HL-60/S4 treated with phorbol 12-myristate 13-acetate at 8.2 ng/mL for 4 days and 3 days (cell line): ENCODE data around the gene CMTM2.
"Not testable (repeated sequence)": the region's sequence is repeated elsewhere in the genome, so short reads cannot be mapped to it uniquely, and the experiment has no call there.

Experiments
- in situ Hi-C: fragments of 300-500 bp; cut with MboI; formaldehyde crosslinking; loops from 2 replicates; pipeline ENCODE4 v1.15.0; 2022; ENCODE audit warnings: low sequenced_read_pairs

Gene CMTM2

DNA sequence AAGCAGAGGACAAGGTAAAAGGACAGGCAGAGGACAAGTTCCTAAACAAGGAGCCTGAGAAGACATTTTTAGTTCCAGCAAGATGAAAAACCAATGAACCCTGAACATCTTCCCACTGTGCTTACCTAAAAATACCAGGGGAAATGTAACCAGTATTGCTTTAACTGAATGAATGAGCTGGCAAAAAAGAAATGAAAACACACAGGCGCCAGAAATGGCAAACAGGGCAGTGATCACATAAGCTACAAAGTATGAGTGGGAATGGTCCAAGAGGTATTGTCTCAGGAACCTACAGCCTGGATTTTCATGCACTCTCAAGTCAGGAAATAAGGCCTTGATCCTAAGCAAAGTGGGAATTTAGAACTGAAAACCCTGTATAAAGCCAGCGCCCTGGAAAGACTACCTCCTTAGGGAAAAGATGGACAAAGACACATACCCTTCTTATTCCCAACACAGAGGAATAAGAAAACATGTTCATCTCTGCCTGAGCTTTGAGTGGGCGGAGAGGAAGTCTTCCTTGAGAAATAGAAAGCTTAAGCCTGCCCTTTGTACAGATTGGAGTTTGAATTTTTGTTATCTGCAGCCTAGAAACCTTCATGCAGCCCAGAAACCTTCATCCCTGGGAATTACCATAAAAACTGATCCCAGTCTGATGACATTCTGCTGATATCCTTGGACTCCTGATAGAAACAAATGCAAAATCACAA is 2.1 kb downstream of the CMTM2 start:
- in situ Hi-C loops: no loop called here

DNA sequence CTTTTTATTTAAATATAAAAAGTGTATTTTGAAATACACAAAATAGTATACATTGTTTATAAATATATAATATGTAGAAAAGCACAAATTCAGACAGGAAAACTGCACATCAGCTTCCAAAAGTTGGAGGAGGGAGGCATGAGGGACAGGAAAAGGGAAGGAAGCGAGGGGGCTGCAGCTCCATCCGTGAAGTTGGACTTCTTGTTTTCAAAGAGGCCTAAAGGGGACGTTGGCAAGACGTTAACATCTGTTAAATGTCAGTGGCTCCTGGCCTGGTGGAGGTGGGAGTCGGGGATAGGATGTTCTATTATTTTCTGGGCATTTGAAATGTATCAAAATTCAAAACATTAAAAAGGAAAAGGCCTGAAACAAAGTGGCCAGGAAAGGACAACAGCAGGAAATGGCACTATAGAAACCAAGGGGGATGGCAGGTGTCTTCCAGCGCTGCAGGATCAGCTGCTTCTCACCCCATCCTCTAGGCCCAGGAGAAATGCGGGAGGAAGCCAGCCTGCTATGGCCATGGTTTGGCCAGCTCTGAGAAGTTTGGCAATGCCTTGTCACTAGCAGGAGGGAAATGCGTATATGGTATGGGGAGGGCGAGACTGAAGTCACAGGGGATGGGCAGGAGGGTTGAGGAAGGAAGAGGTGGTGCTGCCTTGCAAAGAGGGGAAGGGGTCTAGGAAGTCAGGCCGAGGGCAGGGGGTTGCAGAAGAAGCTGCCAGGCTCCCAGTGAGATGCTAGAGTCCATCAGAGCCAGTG is 6.4 kb downstream of the CMTM2 start:
- in situ Hi-C loops: no loop called here

- in situ Hi-C loops: no loop called here
Measured at GRCh38 chr16:66587881-66588600, 8.8 kb downstream of the CMTM2 start.

GRCh38 chr16:66588981-66589713 is 9.9 kb downstream of the CMTM2 start:
- in situ Hi-C loops: no loop called here

DNA sequence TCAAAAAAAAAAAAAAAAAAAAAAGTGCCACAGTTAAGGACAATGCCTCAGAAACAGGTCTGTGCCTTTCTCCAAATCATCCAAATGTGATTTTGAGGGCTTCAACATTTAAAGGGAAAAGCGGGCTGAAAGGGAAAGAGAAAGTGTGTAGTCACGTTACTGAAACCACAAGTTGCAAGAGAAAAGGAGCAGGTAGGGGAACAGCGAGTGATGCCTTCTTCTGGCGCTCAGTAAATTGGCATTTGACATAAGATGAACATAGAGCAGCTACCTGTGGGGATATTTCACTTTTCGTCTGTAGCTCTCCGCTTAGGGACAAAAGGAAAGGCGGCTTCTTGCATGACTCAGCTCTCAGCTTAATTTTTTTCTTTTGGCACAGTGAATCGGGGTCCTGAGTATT is 11.1 kb downstream of the CMTM2 start:
- in situ Hi-C loops: no loop called here

GRCh38 chr16:66591018-66591417 is 11.8 kb downstream of the CMTM2 start:
- in situ Hi-C loops: no loop called here

- in situ Hi-C loops: no loop called here
Measured at GRCh38 chr16:66592241-66592640, 13.0 kb downstream of the CMTM2 start.

DNA sequence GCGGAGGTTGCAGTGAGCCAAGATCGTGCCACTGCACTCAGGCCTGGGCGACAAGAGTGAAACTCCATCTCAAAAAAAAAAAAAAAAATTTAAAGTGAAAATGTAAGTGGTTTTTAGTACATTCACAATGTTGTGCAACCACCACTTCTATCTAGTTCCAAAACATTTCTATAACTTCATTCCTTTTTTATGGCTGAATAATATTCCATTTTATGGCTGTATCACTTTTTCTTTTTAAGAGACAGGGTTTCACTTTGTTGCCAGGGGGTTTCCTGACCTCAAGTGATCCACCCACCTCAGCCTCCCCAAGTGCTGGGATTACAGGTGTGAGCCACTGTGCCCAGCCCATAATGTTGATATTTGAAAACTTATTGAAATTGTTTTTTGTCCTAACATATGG is 13.6 kb downstream of the CMTM2 start:
- in situ Hi-C loops: no loop called here

- in situ Hi-C loops: no loop called here
Measured at GRCh38 chr16:66594739-66595138, 15.5 kb downstream of the CMTM2 start.

GRCh38 chr16:66596559-66596958 is 17.3 kb downstream of the CMTM2 start:
- in situ Hi-C loops: not testable (repeated sequence)

DNA sequence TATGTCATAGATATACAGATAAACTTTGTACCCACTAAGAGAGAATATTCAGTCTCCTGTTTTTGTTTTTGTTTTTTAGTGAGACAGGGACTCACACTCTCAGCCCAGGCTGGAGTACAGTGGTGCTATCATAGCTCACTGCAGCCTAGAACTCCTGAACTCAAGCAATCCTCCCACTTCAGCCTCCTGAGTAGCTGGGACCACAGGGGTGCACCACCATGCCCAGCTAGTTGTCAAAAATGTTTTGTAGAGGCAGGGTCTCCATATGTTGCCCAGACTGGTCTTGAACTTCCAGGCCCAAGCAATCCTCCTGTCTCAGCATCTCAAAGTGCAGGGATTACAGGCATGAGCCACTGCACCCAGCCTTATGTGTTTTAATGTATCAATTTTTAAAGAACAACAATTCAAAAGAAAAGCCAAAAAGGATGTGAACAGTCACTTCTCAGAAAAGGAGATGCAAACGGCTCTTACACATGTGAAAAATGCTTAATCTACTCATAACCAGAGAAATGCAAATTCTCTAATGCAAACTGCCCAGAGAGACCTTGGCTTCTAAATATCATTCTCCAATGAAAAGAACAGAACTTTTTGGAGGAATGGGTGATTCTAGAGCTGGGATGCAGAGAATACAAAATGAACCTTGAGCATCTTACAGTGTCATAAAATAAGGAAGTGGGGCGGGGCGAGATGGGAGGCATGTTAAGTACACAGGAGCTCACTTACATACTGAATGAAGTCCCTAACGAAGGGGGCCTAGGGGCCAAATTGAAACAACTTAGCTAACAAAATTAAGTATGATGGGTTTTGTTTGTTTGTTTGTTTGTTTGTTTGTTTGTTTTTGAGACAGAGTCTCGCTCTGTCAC is 18.0 kb downstream of the CMTM2 start:
- in situ Hi-C loops: no loop called here

DNA sequence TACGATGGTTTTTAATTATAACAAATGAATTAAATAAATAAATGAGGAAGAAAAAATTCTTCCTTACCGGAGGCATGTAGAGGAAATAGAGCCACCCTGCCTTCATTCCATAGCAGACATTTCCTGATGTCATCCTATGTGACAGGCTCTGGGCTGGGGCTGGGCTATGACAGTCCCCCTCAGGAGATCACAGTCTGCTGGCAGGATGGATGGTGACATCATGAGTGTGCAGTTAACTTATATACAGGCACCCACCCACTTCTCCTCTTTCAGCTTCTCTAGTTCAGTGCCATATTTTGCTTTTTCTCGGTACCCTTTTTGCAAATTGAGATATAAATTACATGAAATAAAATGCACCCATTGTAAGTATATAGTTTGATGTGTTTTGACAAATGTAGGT is 18.8 kb downstream of the CMTM2 start:
- in situ Hi-C loops: no loop called here

GRCh38 chr16:66599726-66600125 is 20.5 kb downstream of the CMTM2 start:
- in situ Hi-C loops: loop anchor here (10.0 kb wide), 1 partner anchor 195 kb away; no protein-coding TSS in a partner anchor

DNA sequence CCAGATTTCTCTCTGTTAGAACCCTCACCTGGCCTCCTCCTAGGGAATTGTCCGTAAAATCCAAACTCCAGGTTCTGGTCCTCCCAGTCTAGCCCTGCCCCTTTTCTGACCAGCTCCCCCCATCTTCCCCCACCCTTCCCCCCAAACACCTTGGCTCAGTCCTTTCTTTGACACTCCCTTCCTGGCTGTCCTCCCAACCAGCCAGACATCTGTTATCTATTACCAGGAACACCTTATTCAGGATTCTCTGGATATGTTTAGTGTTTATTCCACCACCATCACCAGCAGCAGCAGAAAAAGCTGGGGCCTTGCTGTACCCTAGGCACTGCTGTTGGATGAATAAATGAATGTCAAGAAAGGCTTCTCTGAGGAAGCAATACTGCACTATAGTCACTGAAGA is 21.2 kb downstream of the CMTM2 start:
- in situ Hi-C loops: loop anchor here (10.0 kb wide), 1 partner anchor 196 kb away; no protein-coding TSS in a partner anchor

GRCh38 chr16:66601471-66601870 is 22.2 kb downstream of the CMTM2 start:
- in situ Hi-C loops: loop anchor here (10.0 kb wide), 1 partner anchor 197 kb away; no protein-coding TSS in a partner anchor

DNA sequence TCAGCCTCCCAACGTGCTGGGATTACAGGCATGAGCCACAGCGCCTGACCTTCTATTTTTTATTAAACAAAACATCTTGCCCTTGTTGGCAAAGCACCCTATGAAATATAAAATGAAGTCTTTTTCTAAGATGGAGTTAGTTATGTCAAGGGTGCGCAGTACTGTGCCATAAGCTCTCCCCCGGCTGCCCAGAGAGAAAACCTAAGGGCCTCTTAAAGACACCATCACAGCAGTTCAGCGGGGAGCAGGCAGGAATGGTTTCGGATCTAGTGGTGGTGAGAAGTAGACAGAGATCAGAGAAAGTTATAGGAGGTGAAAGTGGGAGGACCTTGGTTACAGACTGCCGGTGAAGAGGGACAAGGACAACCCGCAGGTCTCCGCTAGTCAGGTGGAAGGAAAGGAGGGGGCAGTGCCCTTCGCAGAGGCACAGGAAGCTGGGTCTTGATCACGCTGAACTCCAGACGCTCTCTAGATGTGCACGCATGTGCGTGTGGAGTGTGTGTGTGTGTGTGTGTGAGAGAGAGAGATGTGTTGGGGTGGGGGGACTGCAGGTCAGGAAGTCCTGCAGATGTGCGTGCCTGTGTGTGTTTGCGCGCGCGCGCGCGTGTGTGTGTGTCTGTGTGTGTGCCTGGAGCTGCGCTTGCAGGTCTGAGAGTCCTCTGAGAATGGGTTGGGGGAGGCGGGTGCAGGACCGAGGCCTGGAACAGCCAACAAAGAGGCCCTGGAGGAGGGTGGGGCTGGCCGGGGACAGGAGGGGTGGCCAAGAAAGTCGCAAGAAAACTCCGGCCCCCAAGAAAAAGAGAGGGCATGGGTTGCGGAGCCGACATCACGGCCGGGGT is 24.5 kb downstream of the CMTM2 start:
- in situ Hi-C loops: loop anchor here (10.0 kb wide), 1 partner anchor 199 kb away; no protein-coding TSS in a partner anchor

DNA sequence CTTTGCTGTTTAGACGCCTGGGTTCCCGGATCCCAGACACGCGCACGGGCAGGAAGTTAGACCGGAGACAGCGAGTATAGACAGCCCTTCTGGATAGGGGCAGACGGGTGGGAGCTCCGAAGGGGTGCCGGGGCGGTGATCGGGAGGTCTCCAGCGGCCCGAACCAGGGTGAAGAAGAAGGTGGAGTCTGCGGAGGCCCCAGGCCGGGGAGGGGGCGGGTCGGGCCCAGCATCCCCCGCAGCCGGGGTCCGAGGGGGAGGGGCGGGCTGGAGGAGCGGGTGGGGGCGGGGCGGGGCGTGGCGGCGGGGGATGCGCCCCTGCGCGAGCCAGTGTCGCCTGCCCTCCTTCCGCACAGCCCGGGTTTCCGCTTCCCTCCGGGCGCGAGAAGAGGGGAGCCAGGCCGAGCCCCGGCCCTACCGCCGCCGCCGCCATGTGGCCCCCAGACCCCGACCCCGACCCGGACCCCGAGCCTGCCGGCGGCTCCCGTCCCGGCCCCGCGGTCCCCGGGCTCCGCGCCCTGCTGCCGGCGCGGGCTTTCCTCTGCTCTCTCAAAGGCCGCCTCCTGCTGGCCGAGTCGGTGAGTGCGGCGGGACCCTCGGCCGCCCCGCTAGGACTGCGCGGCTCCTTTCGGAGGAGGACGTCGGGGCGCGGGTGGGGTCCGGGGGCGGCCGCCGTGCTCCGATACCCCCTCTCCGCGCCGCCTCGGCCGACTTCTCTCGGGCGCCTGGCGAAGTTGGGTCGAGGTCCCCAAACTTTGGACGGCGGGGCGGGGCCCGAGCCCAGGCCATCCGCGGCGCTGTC is 25.3 kb downstream of the CMTM2 start, which contains the start of gene CMTM3:
Gene CMTM3 (plus strand): TSS at position 329 of the 801 bp plus-strand sequence. CDS start 102 bp downstream, at position 431.
- in situ Hi-C loops: loop anchor here (10.0 kb wide), 1 partner anchor 200 kb away; no protein-coding TSS in a partner anchor
